SK-N-SH (cell line): ENCODE data around the gene ACSL6.

Source experiments
- EZH2phosphoT487 ChIP-seq: fragments of 200-600 bp; sonication (generic); IDR thresholded peaks from 2 replicates; pipeline ENCODE4 v1.6.1; 2017; ENCODE audit warnings: low read depth, mixed run types, mild to moderate bottlenecking, antibody characterized with exemption, moderate library complexity, borderline replicate concordance
- FOXJ3 ChIP-seq: sonication (generic); formaldehyde crosslinking; IDR thresholded peaks from 2 replicates; pipeline ENCODE4 v1.5.1; 2020; ENCODE audit warnings: mild to moderate bottlenecking, missing genetic modification reagents
- GABPA ChIP-seq: IDR thresholded peaks from 2 replicates; pipeline ENCODE4 v1.4.0; 2012; ENCODE audit warnings: low read depth, mild to moderate bottlenecking
- POLR2AphosphoS5 ChIP-seq: IDR thresholded peaks from 2 replicates; pipeline ENCODE4 v1.6.1; 2012; ENCODE audit warnings: low read depth, low read length
- TEAD4 ChIP-seq: IDR thresholded peaks from 2 replicates; pipeline ENCODE4 v1.4.0; 2012; ENCODE audit warnings: mild to moderate bottlenecking, borderline replicate concordance; ENCODE audit not compliant: insufficient read depth
- YY1 ChIP-seq: IDR thresholded peaks from 2 replicates; pipeline ENCODE4 v1.4.0; 2012; ENCODE audit warnings: low read depth, mild to moderate bottlenecking
- TF ChIP-seq, protein P1 (sequence below): IDR thresholded peaks from 2 replicates; pipeline ENCODE4 v1.4.0; 2012; ENCODE audit warnings: low read depth
- TF ChIP-seq, protein P2 (sequence below): fragments of 200-600 bp; sonication (generic); IDR thresholded peaks from 2 replicates; pipeline ENCODE4 v1.6.1; 2017; ENCODE audit warnings: antibody characterized with exemption, mild to moderate bottlenecking, moderate library complexity

DNA sequence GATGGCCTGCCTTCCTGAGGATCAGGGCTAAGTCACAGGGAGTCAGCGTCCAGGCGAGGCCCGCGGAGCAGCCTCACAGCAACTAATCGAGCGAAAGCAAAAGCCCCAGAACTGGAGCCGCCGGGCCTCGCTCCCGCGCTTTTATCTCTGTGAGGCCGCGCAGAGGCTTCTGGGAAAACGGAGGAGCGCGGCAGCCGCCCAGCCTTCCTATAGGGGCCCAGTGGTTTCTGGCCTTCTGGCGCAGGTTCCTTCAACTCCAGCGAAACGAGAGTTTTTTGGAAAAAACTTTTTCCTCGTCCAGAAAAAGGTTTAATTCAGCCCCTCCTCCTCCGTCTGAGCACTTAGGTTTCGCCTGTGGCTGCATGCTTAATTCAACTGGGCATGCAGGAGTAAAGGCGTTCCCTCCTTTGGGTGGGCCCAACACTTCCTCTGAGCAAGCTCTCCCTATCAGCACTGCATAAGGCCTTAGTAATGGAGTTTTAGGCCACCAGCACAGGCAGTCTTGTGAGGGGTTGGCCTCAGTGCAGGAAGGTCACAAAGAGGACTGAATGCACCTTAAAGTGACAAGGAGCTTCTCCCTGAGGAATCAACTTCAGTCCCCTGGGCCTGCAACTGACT is 65.8 kb downstream of the ACSL6 start, which contains the start of gene MEIKIN:
- TF ChIP-seq EZH2phosphoT487 (no peak), GABPA (no peak), POLR2AphosphoS5 (no peak), FOXJ3 (CRISPR knock-in tag) (no peak), TEAD4 (no peak), YY1 (no peak)
- TF ChIP-seq, protein P1, sequence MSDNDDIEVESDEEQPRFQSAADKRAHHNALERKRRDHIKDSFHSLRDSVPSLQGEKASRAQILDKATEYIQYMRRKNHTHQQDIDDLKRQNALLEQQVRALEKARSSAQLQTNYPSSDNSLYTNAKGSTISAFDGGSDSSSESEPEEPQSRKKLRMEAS = no peak
- TF ChIP-seq, protein P2, sequence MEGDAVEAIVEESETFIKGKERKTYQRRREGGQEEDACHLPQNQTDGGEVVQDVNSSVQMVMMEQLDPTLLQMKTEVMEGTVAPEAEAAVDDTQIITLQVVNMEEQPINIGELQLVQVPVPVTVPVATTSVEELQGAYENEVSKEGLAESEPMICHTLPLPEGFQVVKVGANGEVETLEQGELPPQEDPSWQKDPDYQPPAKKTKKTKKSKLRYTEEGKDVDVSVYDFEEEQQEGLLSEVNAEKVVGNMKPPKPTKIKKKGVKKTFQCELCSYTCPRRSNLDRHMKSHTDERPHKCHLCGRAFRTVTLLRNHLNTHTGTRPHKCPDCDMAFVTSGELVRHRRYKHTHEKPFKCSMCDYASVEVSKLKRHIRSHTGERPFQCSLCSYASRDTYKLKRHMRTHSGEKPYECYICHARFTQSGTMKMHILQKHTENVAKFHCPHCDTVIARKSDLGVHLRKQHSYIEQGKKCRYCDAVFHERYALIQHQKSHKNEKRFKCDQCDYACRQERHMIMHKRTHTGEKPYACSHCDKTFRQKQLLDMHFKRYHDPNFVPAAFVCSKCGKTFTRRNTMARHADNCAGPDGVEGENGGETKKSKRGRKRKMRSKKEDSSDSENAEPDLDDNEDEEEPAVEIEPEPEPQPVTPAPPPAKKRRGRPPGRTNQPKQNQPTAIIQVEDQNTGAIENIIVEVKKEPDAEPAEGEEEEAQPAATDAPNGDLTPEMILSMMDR = no peak
